H1 (cell line): ENCODE measurements around the gene PARS2. TPM values are rescaled to one million over a fixed set of nuclear protein-coding genes. Genes with fewer than 3 reads are reported as not detected.

Experiments
- ASH2L ChIP-seq: fragments of 200-600, 300-600 bp; sonication (generic); IDR thresholded peaks from one replicate; pipeline ENCODE4 v1.7.1; 2017; ENCODE audit warnings: low read length
- polyA plus RNA-seq, 7 experiments: library from polyadenylated mRNA; depleted of rRNA in 3 of 7; stranded (reverse) in 5 of 7; unstranded in 2 of 7; fragments of >200 nt in 5 of 7; fragments of 200-250 nt in 2 of 7; gene quantifications; 1 replicate in 5 of 7; 2 replicates in 1 of 7; 4 replicates in 1 of 7; pipeline versions ENCODE4 v1.2.1 to v1.2.3, GENCODE V29; 2011 to 2013; ENCODE audit warnings: missing spikeins in 2 of 7, mixed read lengths in 2 of 7
- total RNA-seq: library from RNA; stranded (reverse); fragmentation: NEBNext Ultra II Directional; extraction: Animal tissue kit (Norgen Biotek cat#: 25700); gene quantifications from 2 replicates; pipeline ENCODE4 v1.2.1, GENCODE V29; 2021
- TF ChIP-seq, protein P1 (sequence below): fragments of 300-600 bp; sonication (generic); IDR thresholded peaks from 2 replicates; pipeline ENCODE4 v1.7.1; 2012; ENCODE audit warnings: low read length, moderate library complexity, mild to moderate bottlenecking, inconsistent platforms; ENCODE audit not compliant: insufficient replicate concordance

The PARS2 gene
- total and polyA plus RNA-seq, 2 of the 8 experiments (the other 6 are each of a cell fraction or from before 2014, with no cell fraction given): 8.9 to 10.0 TPM

DNA sequence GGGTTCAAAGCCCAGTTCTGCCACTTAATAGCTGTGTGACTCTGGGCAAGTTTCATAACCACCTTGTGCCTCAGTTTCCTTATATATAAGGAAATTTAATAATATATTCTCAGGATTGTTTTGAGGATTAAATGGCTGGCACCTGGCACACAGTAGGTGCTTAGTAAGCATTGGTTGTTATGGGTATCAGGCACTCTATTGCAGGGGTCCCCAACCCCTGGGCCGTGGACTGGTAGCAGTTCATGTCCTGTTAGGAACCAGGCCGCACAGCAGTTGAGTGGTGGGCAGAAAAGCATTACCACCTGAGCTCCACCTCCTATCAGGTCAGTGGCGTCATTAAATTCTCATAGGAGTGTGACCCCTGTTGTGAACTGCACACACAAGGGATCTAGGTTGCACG lies 18.5 kb downstream of the PARS2 start (continued):
- TF ChIP-seq, protein P1, sequence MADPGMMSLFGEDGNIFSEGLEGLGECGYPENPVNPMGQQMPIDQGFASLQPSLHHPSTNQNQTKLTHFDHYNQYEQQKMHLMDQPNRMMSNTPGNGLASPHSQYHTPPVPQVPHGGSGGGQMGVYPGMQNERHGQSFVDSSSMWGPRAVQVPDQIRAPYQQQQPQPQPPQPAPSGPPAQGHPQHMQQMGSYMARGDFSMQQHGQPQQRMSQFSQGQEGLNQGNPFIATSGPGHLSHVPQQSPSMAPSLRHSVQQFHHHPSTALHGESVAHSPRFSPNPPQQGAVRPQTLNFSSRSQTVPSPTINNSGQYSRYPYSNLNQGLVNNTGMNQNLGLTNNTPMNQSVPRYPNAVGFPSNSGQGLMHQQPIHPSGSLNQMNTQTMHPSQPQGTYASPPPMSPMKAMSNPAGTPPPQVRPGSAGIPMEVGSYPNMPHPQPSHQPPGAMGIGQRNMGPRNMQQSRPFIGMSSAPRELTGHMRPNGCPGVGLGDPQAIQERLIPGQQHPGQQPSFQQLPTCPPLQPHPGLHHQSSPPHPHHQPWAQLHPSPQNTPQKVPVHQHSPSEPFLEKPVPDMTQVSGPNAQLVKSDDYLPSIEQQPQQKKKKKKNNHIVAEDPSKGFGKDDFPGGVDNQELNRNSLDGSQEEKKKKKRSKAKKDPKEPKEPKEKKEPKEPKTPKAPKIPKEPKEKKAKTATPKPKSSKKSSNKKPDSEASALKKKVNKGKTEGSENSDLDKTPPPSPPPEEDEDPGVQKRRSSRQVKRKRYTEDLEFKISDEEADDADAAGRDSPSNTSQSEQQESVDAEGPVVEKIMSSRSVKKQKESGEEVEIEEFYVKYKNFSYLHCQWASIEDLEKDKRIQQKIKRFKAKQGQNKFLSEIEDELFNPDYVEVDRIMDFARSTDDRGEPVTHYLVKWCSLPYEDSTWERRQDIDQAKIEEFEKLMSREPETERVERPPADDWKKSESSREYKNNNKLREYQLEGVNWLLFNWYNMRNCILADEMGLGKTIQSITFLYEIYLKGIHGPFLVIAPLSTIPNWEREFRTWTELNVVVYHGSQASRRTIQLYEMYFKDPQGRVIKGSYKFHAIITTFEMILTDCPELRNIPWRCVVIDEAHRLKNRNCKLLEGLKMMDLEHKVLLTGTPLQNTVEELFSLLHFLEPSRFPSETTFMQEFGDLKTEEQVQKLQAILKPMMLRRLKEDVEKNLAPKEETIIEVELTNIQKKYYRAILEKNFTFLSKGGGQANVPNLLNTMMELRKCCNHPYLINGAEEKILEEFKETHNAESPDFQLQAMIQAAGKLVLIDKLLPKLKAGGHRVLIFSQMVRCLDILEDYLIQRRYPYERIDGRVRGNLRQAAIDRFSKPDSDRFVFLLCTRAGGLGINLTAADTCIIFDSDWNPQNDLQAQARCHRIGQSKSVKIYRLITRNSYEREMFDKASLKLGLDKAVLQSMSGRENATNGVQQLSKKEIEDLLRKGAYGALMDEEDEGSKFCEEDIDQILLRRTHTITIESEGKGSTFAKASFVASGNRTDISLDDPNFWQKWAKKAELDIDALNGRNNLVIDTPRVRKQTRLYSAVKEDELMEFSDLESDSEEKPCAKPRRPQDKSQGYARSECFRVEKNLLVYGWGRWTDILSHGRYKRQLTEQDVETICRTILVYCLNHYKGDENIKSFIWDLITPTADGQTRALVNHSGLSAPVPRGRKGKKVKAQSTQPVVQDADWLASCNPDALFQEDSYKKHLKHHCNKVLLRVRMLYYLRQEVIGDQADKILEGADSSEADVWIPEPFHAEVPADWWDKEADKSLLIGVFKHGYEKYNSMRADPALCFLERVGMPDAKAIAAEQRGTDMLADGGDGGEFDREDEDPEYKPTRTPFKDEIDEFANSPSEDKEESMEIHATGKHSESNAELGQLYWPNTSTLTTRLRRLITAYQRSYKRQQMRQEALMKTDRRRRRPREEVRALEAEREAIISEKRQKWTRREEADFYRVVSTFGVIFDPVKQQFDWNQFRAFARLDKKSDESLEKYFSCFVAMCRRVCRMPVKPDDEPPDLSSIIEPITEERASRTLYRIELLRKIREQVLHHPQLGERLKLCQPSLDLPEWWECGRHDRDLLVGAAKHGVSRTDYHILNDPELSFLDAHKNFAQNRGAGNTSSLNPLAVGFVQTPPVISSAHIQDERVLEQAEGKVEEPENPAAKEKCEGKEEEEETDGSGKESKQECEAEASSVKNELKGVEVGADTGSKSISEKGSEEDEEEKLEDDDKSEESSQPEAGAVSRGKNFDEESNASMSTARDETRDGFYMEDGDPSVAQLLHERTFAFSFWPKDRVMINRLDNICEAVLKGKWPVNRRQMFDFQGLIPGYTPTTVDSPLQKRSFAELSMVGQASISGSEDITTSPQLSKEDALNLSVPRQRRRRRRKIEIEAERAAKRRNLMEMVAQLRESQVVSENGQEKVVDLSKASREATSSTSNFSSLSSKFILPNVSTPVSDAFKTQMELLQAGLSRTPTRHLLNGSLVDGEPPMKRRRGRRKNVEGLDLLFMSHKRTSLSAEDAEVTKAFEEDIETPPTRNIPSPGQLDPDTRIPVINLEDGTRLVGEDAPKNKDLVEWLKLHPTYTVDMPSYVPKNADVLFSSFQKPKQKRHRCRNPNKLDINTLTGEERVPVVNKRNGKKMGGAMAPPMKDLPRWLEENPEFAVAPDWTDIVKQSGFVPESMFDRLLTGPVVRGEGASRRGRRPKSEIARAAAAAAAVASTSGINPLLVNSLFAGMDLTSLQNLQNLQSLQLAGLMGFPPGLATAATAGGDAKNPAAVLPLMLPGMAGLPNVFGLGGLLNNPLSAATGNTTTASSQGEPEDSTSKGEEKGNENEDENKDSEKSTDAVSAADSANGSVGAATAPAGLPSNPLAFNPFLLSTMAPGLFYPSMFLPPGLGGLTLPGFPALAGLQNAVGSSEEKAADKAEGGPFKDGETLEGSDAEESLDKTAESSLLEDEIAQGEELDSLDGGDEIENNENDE: no peak
- no peak for TF ChIP-seq ASH2L
